WTC11 (cell line): ENCODE data around the gene VCP. TPM values are rescaled to one million over a fixed set of nuclear protein-coding genes. Genes with fewer than 3 reads are reported as not detected.

Experiments used
- ATAC-seq: fragments of 200-7000 bp; cut with Tn5 transposase; 2 replicates; pipeline ENCODE4 v1.10.0; 2021; ENCODE audit warnings: mild to moderate bottlenecking, moderate library complexity
- CTCF ChIA-PET: fragments of 300-600 bp; sonication (Branson Sonifier 250); formaldehyde crosslinking; loops from one replicate; lab custom pipeline; 2021; ENCODE audit warnings: antibody characterized with exemption; lab: Charles Lee
- POLR2A ChIA-PET: fragments of 350-600 bp; sonication (Branson Sonifier 250); formaldehyde crosslinking; loops from one replicate; lab custom pipeline; 2021; ENCODE audit warnings: antibody characterized with exemption; lab: Charles Lee
- DNase-seq: peaks from one replicate; pipeline ENCODE4 v3.0.0; 2021; ENCODE audit warnings: low spot score
- H3K27ac Mint-ChIP-seq: 2 replicates; pipeline ENCODE4 v1.8.0; 2021; ENCODE audit warnings: mixed read lengths
- H3K27me3 Mint-ChIP-seq: 2 replicates; pipeline ENCODE4 v1.8.0; 2021; ENCODE audit warnings: low read depth, mild to moderate bottlenecking, moderate library complexity, mixed read lengths
- H3K36me3 Mint-ChIP-seq: 2 replicates; pipeline ENCODE4 v1.8.0; 2021; ENCODE audit warnings: mixed read lengths
- H3K4me1 Mint-ChIP-seq: 2 replicates; pipeline ENCODE4 v1.8.0; 2022; ENCODE audit warnings: mixed read lengths
- H3K4me3 Mint-ChIP-seq: 2 replicates; pipeline ENCODE4 v1.8.0; 2021; ENCODE audit warnings: mild to moderate bottlenecking, moderate library complexity, mixed read lengths
- H3K9me3 Mint-ChIP-seq: 2 replicates; pipeline ENCODE4 v1.8.0; 2021; ENCODE audit warnings: mixed read lengths
- CBFB ChIP-seq: sonication (generic); formaldehyde crosslinking; IDR thresholded peaks from 2 replicates; pipeline ENCODE4 v1.8.1; 2022; ENCODE audit warnings: mild to moderate bottlenecking, low read depth, missing genetic modification reagents
- ESRRA ChIP-seq: sonication (generic); formaldehyde crosslinking; IDR thresholded peaks from 2 replicates; pipeline ENCODE4 v1.8.1; 2022; ENCODE audit warnings: mild to moderate bottlenecking, missing genetic modification reagents, borderline replicate concordance
- ETV6 ChIP-seq: sonication (generic); formaldehyde crosslinking; IDR thresholded peaks from 2 replicates; pipeline ENCODE4 v1.8.1; 2022; ENCODE audit warnings: mild to moderate bottlenecking, missing genetic modification reagents
- HMGA2 ChIP-seq: fragments of 250-450 bp; sonication (Bioruptor Pico); IDR thresholded peaks from 2 replicates; pipeline ENCODE4 v1.4.0; 2021; ENCODE audit warnings: mild to moderate bottlenecking, moderate library complexity
- KAT7 ChIP-seq: sonication (generic); formaldehyde crosslinking; IDR thresholded peaks from 2 replicates; pipeline ENCODE4 v1.8.1; 2023; ENCODE audit warnings: missing genetic modification reagents, mild to moderate bottlenecking, borderline replicate concordance
- PRRX2 ChIP-seq: fragments of 250-450 bp; sonication (Bioruptor Pico); IDR thresholded peaks from 2 replicates; pipeline ENCODE4 v1.8.0; 2021; ENCODE audit warnings: mild to moderate bottlenecking
- RELA ChIP-seq: sonication (generic); formaldehyde crosslinking; IDR thresholded peaks from 2 replicates; pipeline ENCODE4 v1.8.1; 2022; ENCODE audit warnings: missing genetic modification reagents, mild to moderate bottlenecking, borderline replicate concordance
- SMAD3 ChIP-seq: sonication (generic); formaldehyde crosslinking; IDR thresholded peaks from 2 replicates; pipeline ENCODE4 v1.8.0; 2022; ENCODE audit warnings: missing genetic modification reagents, mild to moderate bottlenecking, borderline replicate concordance
- SMAD4 ChIP-seq: sonication (generic); formaldehyde crosslinking; IDR thresholded peaks from 2 replicates; pipeline ENCODE4 v1.8.0; 2022; ENCODE audit warnings: mild to moderate bottlenecking, missing genetic modification reagents
- TP53 ChIP-seq: sonication (generic); formaldehyde crosslinking; IDR thresholded peaks from 2 replicates; pipeline ENCODE4 v1.8.1; 2023; ENCODE audit warnings: mild to moderate bottlenecking, missing genetic modification reagents
- total RNA-seq: library from RNA; stranded (reverse); gene quantifications from 3 replicates; pipeline ENCODE4 v1.2.3, GENCODE V29; 2021
- TF ChIP-seq, protein P1 (sequence below): fragments of 250-450 bp; sonication (Bioruptor Pico); IDR thresholded peaks from 2 replicates; pipeline ENCODE4 v1.8.0; 2021; ENCODE audit warnings: mild to moderate bottlenecking
- TF ChIP-seq, protein P2 (sequence below): sonication (generic); formaldehyde crosslinking; IDR thresholded peaks from 2 replicates; pipeline ENCODE4 v1.8.1; 2022; ENCODE audit warnings: low read depth, missing genetic modification reagents, borderline replicate concordance
- TF ChIP-seq, protein P3 (sequence below): sonication (generic); formaldehyde crosslinking; IDR thresholded peaks from 2 replicates; pipeline ENCODE4 v1.8.1; 2022; ENCODE audit warnings: missing genetic modification reagents, borderline replicate concordance
- TF ChIP-seq, protein P4 (sequence below): sonication (generic); formaldehyde crosslinking; IDR thresholded peaks from 2 replicates; pipeline ENCODE4 v1.8.1; 2022; ENCODE audit warnings: mild to moderate bottlenecking, missing genetic modification reagents, moderate library complexity, borderline replicate concordance
- TF ChIP-seq, protein P5 (sequence below): sonication (generic); formaldehyde crosslinking; IDR thresholded peaks from 2 replicates; pipeline ENCODE4 v1.8.1; 2022; ENCODE audit warnings: mild to moderate bottlenecking, moderate library complexity, missing genetic modification reagents
- TF ChIP-seq, protein P6 (sequence below): fragments of 250-450 bp; sonication (Bioruptor Pico); IDR thresholded peaks from 2 replicates; pipeline ENCODE4 v1.9.0; 2021; ENCODE audit warnings: mild to moderate bottlenecking, borderline replicate concordance
- TF ChIP-seq, protein P7 (sequence below): sonication (generic); formaldehyde crosslinking; IDR thresholded peaks from 2 replicates; pipeline ENCODE4 v1.8.0; 2023; ENCODE audit warnings: mild to moderate bottlenecking, missing genetic modification reagents
- TF ChIP-seq, protein P8 (sequence below): sonication (generic); formaldehyde crosslinking; IDR thresholded peaks from 2 replicates; pipeline ENCODE4 v1.8.0; 2022; ENCODE audit warnings: mild to moderate bottlenecking, missing genetic modification reagents

VCP gene
- total RNA-seq, 1 experiment from 2014 or later: 386 TPM

DNA sequence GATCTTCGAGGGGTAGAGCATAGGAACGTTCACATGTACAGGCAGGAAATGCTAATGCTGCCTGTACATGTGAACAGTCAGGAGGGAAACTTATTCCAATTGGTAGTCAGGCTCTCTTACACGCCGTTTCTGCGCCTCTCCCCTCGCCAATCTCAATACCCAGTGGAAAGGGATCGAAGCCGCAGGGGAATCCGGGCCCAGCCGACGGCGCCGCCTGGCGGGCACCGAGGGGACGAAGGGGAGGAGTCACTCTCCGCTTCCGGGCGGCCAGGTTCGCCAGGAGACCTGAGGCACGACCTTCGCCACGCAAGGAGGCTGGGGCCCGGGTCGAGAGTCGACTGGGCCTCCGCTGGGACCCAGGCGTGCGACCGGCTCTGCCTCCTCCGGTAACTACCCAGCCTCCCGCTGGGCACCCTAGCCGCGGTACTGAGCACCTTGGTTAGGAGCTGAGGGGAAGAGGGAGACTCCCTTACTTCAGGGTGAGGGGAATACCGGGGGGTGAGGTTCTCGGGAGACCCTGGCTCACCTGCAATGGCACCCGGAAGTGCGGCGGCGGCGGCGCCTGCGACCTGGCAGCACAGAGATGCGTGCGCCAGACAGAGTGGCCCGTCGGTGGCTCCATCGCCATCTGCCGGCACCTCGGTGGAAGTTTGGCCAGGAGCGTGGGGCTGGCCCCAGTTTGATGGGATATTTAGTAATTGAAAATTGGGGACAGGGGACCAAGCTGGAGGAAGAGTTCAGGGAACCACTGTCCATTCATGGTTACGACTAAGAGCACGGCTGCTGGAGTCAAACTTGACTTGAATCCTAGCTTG, 23.8 kb upstream of the VCP start, which contains the start of gene PIGO (continued):
- TF ChIP-seq ETV6 (peak; percentile 91), ESRRA (CRISPR knock-in tag) (peak; percentile 89; the same call in 1 of the 2 replicates), SMAD3 (CRISPR knock-in tag) (0 out of 2 replicates have a peak, but pooled peaks have one; percentile 18), CBFB (CRISPR knock-in tag) (no peak; the same call in 1 of the 2 replicates), SMAD4 (CRISPR knock-in tag) (peak; percentile 80; the same call in 1 of the 2 replicates), RELA (CRISPR knock-in tag) (peak; percentile 89; the same call in 1 of the 2 replicates)
- TF ChIP-seq, protein P1, sequence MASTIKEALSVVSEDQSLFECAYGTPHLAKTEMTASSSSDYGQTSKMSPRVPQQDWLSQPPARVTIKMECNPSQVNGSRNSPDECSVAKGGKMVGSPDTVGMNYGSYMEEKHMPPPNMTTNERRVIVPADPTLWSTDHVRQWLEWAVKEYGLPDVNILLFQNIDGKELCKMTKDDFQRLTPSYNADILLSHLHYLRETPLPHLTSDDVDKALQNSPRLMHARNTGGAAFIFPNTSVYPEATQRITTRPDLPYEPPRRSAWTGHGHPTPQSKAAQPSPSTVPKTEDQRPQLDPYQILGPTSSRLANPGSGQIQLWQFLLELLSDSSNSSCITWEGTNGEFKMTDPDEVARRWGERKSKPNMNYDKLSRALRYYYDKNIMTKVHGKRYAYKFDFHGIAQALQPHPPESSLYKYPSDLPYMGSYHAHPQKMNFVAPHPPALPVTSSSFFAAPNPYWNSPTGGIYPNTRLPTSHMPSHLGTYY (CRISPR knock-in tag): 0 out of 2 replicates have a peak, but pooled peaks have one; percentile 34
- TF ChIP-seq, protein P2, sequence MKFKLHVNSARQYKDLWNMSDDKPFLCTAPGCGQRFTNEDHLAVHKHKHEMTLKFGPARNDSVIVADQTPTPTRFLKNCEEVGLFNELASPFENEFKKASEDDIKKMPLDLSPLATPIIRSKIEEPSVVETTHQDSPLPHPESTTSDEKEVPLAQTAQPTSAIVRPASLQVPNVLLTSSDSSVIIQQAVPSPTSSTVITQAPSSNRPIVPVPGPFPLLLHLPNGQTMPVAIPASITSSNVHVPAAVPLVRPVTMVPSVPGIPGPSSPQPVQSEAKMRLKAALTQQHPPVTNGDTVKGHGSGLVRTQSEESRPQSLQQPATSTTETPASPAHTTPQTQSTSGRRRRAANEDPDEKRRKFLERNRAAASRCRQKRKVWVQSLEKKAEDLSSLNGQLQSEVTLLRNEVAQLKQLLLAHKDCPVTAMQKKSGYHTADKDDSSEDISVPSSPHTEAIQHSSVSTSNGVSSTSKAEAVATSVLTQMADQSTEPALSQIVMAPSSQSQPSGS: no peak
- TF ChIP-seq, protein P3, sequence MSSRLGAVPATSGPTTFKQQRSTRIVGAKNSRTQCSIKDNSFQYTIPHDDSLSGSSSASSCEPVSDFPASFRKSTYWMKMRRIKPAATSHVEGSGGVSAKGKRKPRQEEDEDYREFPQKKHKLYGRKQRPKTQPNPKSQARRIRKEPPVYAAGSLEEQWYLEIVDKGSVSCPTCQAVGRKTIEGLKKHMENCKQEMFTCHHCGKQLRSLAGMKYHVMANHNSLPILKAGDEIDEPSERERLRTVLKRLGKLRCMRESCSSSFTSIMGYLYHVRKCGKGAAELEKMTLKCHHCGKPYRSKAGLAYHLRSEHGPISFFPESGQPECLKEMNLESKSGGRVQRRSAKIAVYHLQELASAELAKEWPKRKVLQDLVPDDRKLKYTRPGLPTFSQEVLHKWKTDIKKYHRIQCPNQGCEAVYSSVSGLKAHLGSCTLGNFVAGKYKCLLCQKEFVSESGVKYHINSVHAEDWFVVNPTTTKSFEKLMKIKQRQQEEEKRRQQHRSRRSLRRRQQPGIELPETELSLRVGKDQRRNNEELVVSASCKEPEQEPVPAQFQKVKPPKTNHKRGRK (CRISPR knock-in tag): no peak
- TF ChIP-seq, protein P4, sequence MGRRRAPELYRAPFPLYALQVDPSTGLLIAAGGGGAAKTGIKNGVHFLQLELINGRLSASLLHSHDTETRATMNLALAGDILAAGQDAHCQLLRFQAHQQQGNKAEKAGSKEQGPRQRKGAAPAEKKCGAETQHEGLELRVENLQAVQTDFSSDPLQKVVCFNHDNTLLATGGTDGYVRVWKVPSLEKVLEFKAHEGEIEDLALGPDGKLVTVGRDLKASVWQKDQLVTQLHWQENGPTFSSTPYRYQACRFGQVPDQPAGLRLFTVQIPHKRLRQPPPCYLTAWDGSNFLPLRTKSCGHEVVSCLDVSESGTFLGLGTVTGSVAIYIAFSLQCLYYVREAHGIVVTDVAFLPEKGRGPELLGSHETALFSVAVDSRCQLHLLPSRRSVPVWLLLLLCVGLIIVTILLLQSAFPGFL: 0 out of 2 replicates have a peak, but pooled peaks have one; percentile 53
- TF ChIP-seq, protein P5, sequence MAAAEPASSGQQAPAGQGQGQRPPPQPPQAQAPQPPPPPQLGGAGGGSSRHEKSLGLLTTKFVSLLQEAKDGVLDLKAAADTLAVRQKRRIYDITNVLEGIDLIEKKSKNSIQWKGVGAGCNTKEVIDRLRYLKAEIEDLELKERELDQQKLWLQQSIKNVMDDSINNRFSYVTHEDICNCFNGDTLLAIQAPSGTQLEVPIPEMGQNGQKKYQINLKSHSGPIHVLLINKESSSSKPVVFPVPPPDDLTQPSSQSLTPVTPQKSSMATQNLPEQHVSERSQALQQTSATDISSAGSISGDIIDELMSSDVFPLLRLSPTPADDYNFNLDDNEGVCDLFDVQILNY (CRISPR knock-in tag): peak; percentile 55; the same call in 1 of the 2 replicates

DNA sequence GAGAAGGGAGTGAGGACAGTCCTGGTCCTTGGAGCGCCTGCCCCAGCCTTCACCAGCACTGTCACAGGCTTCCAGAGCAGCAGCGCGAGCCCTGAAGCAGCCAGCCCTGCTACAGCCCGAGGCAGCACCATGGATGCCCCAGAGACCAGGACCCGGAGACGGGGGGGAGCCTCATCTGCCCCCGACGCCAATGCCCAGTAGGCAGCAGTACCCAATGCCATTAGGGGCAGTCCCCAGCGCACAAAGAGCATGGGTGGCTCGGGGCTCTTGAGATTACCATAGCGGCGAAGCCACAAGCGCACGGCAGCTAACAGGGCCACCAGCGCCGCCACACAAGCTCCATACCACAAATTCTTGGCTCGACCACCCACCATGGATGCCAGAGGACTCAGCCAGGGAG, 19.1 kb upstream of the VCP start:
- no peaks in the 10 kb centered on the region for H3K9me3 Mint-ChIP-seq
- ChIA-PET POLR2A (no interaction called here), CTCF (interaction anchor here (1.3 kb wide), 1 partner anchor 12 kb away, joined by 3 read pairs; the partner anchor contains the start of gene STOML2)
- TF ChIP-seq PRRX2 (CRISPR knock-in tag) (no peak), SMAD3 (CRISPR knock-in tag) (no peak), KAT7 (no peak), HMGA2 (CRISPR knock-in tag) (no peak), SMAD4 (CRISPR knock-in tag) (no peak), TP53 (CRISPR knock-in tag) (no peak)
- TF ChIP-seq, protein P5 (CRISPR knock-in tag): no peak
- TF ChIP-seq, protein P6, sequence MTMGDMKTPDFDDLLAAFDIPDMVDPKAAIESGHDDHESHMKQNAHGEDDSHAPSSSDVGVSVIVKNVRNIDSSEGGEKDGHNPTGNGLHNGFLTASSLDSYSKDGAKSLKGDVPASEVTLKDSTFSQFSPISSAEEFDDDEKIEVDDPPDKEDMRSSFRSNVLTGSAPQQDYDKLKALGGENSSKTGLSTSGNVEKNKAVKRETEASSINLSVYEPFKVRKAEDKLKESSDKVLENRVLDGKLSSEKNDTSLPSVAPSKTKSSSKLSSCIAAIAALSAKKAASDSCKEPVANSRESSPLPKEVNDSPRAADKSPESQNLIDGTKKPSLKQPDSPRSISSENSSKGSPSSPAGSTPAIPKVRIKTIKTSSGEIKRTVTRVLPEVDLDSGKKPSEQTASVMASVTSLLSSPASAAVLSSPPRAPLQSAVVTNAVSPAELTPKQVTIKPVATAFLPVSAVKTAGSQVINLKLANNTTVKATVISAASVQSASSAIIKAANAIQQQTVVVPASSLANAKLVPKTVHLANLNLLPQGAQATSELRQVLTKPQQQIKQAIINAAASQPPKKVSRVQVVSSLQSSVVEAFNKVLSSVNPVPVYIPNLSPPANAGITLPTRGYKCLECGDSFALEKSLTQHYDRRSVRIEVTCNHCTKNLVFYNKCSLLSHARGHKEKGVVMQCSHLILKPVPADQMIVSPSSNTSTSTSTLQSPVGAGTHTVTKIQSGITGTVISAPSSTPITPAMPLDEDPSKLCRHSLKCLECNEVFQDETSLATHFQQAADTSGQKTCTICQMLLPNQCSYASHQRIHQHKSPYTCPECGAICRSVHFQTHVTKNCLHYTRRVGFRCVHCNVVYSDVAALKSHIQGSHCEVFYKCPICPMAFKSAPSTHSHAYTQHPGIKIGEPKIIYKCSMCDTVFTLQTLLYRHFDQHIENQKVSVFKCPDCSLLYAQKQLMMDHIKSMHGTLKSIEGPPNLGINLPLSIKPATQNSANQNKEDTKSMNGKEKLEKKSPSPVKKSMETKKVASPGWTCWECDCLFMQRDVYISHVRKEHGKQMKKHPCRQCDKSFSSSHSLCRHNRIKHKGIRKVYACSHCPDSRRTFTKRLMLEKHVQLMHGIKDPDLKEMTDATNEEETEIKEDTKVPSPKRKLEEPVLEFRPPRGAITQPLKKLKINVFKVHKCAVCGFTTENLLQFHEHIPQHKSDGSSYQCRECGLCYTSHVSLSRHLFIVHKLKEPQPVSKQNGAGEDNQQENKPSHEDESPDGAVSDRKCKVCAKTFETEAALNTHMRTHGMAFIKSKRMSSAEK (CRISPR knock-in tag): no peak
- TF ChIP-seq, protein P7, sequence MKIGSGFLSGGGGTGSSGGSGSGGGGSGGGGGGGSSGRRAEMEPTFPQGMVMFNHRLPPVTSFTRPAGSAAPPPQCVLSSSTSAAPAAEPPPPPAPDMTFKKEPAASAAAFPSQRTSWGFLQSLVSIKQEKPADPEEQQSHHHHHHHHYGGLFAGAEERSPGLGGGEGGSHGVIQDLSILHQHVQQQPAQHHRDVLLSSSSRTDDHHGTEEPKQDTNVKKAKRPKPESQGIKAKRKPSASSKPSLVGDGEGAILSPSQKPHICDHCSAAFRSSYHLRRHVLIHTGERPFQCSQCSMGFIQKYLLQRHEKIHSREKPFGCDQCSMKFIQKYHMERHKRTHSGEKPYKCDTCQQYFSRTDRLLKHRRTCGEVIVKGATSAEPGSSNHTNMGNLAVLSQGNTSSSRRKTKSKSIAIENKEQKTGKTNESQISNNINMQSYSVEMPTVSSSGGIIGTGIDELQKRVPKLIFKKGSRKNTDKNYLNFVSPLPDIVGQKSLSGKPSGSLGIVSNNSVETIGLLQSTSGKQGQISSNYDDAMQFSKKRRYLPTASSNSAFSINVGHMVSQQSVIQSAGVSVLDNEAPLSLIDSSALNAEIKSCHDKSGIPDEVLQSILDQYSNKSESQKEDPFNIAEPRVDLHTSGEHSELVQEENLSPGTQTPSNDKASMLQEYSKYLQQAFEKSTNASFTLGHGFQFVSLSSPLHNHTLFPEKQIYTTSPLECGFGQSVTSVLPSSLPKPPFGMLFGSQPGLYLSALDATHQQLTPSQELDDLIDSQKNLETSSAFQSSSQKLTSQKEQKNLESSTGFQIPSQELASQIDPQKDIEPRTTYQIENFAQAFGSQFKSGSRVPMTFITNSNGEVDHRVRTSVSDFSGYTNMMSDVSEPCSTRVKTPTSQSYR: no peak
- TF ChIP-seq, protein P8, sequence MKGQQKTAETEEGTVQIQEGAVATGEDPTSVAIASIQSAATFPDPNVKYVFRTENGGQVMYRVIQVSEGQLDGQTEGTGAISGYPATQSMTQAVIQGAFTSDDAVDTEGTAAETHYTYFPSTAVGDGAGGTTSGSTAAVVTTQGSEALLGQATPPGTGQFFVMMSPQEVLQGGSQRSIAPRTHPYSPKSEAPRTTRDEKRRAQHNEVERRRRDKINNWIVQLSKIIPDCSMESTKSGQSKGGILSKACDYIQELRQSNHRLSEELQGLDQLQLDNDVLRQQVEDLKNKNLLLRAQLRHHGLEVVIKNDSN: no peak
- H3K27ac Mint-ChIP-seq: no peak overlapping the region
- DNase-seq (no peak), ATAC-seq (no peak)
- H3K36me3 Mint-ChIP-seq: peaks cover 32% of the 10 kb centered on the region
- no peaks in the 10 kb centered on the region for H3K27me3 Mint-ChIP-seq
- no peaks in the 10 kb centered on the region for H3K4me1 Mint-ChIP-seq
- H3K4me3 Mint-ChIP-seq: no peak overlapping the region
